ENCODE data around the gene CHRND.

The CHRND gene

GRCh38 chr2:232488097-232488711 is 37.8 kb upstream of the CHRND start:
- DNase-seq: no peak

GRCh38 chr2:232488721-232489300 is 37.1 kb upstream of the CHRND start:
- no peak for DNase-seq

GRCh38 chr2:232489516-232490220 is 36.3 kb upstream of the CHRND start:
- DNase-seq: no peak

GRCh38 chr2:232490221-232491138 is 35.5 kb upstream of the CHRND start:
- DNase-seq: no peak

GRCh38 chr2:232491139-232491780 is 34.7 kb upstream of the CHRND start:
- no peak for DNase-seq

- DNase-seq: no peak
Observed at GRCh38 chr2:232492236-232492848, 33.6 kb upstream of the CHRND start.

- no peak for DNase-seq
Observed at GRCh38 chr2:232492963-232493700, 32.8 kb upstream of the CHRND start.

GRCh38 chr2:232493701-232494474 is 32.1 kb upstream of the CHRND start:
- DNase-seq: no peak

- DNase-seq: no peak
Observed at GRCh38 chr2:232494542-232494941, 31.4 kb upstream of the CHRND start.

GRCh38 chr2:232495292-232495691 is 30.7 kb upstream of the CHRND start:
- DNase-seq: no peak

- no peak for DNase-seq
Observed at GRCh38 chr2:232496501-232497270, 29.3 kb upstream of the CHRND start.

GRCh38 chr2:232497348-232497747 is 28.6 kb upstream of the CHRND start:
- DNase-seq: no peak

- no peak for DNase-seq
Observed at GRCh38 chr2:232498452-232498851, 27.5 kb upstream of the CHRND start.

- no peak for DNase-seq
Observed at GRCh38 chr2:232501331-232501771, 24.6 kb upstream of the CHRND start.

GRCh38 chr2:232501794-232502390 is 24.1 kb upstream of the CHRND start:
- no peak for DNase-seq

- DNase-seq: no peak
Observed at GRCh38 chr2:232502511-232502910, 23.4 kb upstream of the CHRND start.

- DNase-seq: peak; percentile 34
Observed at GRCh38 chr2:232502911-232503808, 22.8 kb upstream of the CHRND start.

- no peak for DNase-seq
Observed at GRCh38 chr2:232503809-232504323, 22.1 kb upstream of the CHRND start.

Measured in NCI-H1105 treated with DMSO at 0.1 percent for 48 hours (cell line).